HEK293 (cell line): Measurements from ENCODE around the gene SLC39A3.
A peak's percentile ranks its signal among the peaks of the same experiment; 100 is the strongest.

Experiments
- KLF10 ChIP-seq: fragments of 450-650 bp; IDR thresholded peaks from 2 replicates; pipeline ENCODE4 v1.5.1; 2018; ENCODE audit warnings: missing biosample characterization, mild to moderate bottlenecking, missing genetic modification characterization
- SCRT1 ChIP-seq: fragments of 450-650 bp; formaldehyde crosslinking; IDR thresholded peaks from 2 replicates; pipeline ENCODE4 v1.5.1; 2016; ENCODE audit warnings: missing biosample characterization, missing genetic modification characterization, borderline replicate concordance
- ZBTB49 ChIP-seq: fragments of 450-650 bp; formaldehyde crosslinking; IDR thresholded peaks from 2 replicates; pipeline ENCODE4 v1.5.1; 2016; ENCODE audit warnings: missing biosample characterization, missing genetic modification characterization, low read depth
- ZBTB7A ChIP-seq: fragments of 450-650 bp; formaldehyde crosslinking; IDR thresholded peaks from 2 replicates; pipeline ENCODE4 v1.5.1; 2016; ENCODE audit warnings: low read depth, missing biosample characterization, missing genetic modification characterization
- ZNF10 ChIP-seq: fragments of 450-650 bp; formaldehyde crosslinking; IDR thresholded peaks from 2 replicates; pipeline ENCODE4 v1.5.1; 2017; ENCODE audit warnings: missing biosample characterization, missing genetic modification characterization
- ZNF121 ChIP-seq: fragments of 450-650 bp; formaldehyde crosslinking; IDR thresholded peaks from 2 replicates; pipeline ENCODE4 v1.5.1; 2016; ENCODE audit warnings: missing biosample characterization, missing genetic modification characterization
- ZNF133 ChIP-seq: fragments of 450-650 bp; formaldehyde crosslinking; IDR thresholded peaks from 2 replicates; pipeline ENCODE4 v1.5.1; 2016; ENCODE audit warnings: missing biosample characterization, missing genetic modification characterization
- ZNF16 ChIP-seq: fragments of 450-650 bp; formaldehyde crosslinking; IDR thresholded peaks from 2 replicates; pipeline ENCODE4 v1.5.1; 2016; ENCODE audit warnings: low read depth, missing biosample characterization, missing genetic modification characterization
- ZNF280C ChIP-seq: fragments of 450-650 bp; formaldehyde crosslinking; IDR thresholded peaks from 2 replicates; pipeline ENCODE4 v1.5.1; 2016; ENCODE audit warnings: missing biosample characterization, missing genetic modification characterization
- ZNF280D ChIP-seq: fragments of 450-650 bp; formaldehyde crosslinking; IDR thresholded peaks from 2 replicates; pipeline ENCODE4 v1.5.1; 2016; ENCODE audit warnings: missing biosample characterization, missing genetic modification characterization
- ZNF391 ChIP-seq: fragments of 450-650 bp; formaldehyde crosslinking; IDR thresholded peaks from 2 replicates; pipeline ENCODE4 v1.5.1; 2016; ENCODE audit warnings: low read depth, missing biosample characterization, missing genetic modification characterization, borderline replicate concordance
- ZNF473 ChIP-seq: fragments of 450-650 bp; formaldehyde crosslinking; IDR thresholded peaks from 2 replicates; pipeline ENCODE4 v1.5.1; 2017; ENCODE audit warnings: missing biosample characterization, missing genetic modification characterization
- ZNF510 ChIP-seq: fragments of 450-650 bp; formaldehyde crosslinking; IDR thresholded peaks from 2 replicates; pipeline ENCODE4 v1.5.1; 2018; ENCODE audit warnings: mild to moderate bottlenecking, missing genetic modification characterization, missing biosample characterization; ENCODE audit not compliant: insufficient replicate concordance
- ZNF518A ChIP-seq: fragments of 450-650 bp; formaldehyde crosslinking; conservative IDR thresholded peaks from 2 replicates; pipeline ENCODE4 v1.5.1; 2016; ENCODE audit warnings: low read depth, missing biosample characterization, missing genetic modification characterization
- ZNF626 ChIP-seq: fragments of 450-650 bp; sonication (Bioruptor Pico); formaldehyde crosslinking; IDR thresholded peaks from 2 replicates; pipeline ENCODE4 v1.5.1; 2018; ENCODE audit warnings: missing biosample characterization, missing genetic modification characterization, inconsistent platforms
- ZNF843 ChIP-seq: fragments of 450-650 bp; formaldehyde crosslinking; IDR thresholded peaks from 2 replicates; pipeline ENCODE4 v1.5.1; 2016; ENCODE audit warnings: missing biosample characterization, missing genetic modification characterization
- ZSCAN18 ChIP-seq: fragments of 450-650 bp; formaldehyde crosslinking; IDR thresholded peaks from 2 replicates; pipeline ENCODE4 v1.5.1; 2016; ENCODE audit warnings: missing biosample characterization, missing genetic modification characterization
- ZSCAN23 ChIP-seq: fragments of 450-650 bp; formaldehyde crosslinking; IDR thresholded peaks from 2 replicates; pipeline ENCODE4 v1.5.1; 2016; ENCODE audit warnings: missing biosample characterization, missing genetic modification characterization

The SLC39A3 gene

GRCh38 chr19:2702170-2703076 lies 37.4 kb downstream of the SLC39A3 start, which contains the start of gene GNG7 (continued):
- no peak for TF ChIP-seq ZNF280D (tag by site-specific recombination)
- TF ChIP-seq ZNF121 (tag by site-specific recombination): no peak
- no peak for TF ChIP-seq ZNF626 (tag by site-specific recombination)
- 0 out of 2 replicates have a peak, but pooled peaks have one; percentile 36 for TF ChIP-seq ZNF391 (tag by site-specific recombination)
- no peak for TF ChIP-seq ZNF10
- TF ChIP-seq ZNF843: no peak
- no peak for TF ChIP-seq SCRT1
- no peak for TF ChIP-seq ZNF133
- no peak for TF ChIP-seq ZBTB49 (tag by site-specific recombination)
- no peak for TF ChIP-seq ZNF16
- TF ChIP-seq ZSCAN18 (tag by site-specific recombination): no peak
- no peak for TF ChIP-seq ZNF473 (tag by site-specific recombination)
- no peak for TF ChIP-seq ZSCAN23 (tag by site-specific recombination)
- no peak for TF ChIP-seq ZBTB7A (tag by site-specific recombination)
- peak; percentile 78; the same call in 1 of the 2 replicates for TF ChIP-seq KLF10 (tag by site-specific recombination)
- no peak for TF ChIP-seq ZNF510
- no peak for TF ChIP-seq ZNF280C (tag by site-specific recombination)
- TF ChIP-seq ZNF518A: peak; percentile 30; the same call in 1 of the 2 replicates
